Muscle of leg (tissue), 11 donors: ENCODE measurements around the gene PRKACA. TPM values are rescaled to one million over a fixed set of nuclear protein-coding genes. Genes with fewer than 3 reads are reported as not detected.

Experiments used
- DNase-seq: peaks from one replicate; pipeline ENCODE4 v3.0.0; 2013
- H3K27ac ChIP-seq: one replicate; pipeline ENCODE4 v1.5.1; 2013; ENCODE audit warnings: mild to moderate bottlenecking, low read length, control low read depth
- H3K27me3 ChIP-seq: one replicate; pipeline ENCODE4 v1.6.1; 2013; ENCODE audit warnings: low read length; ENCODE audit not compliant: control insufficient read depth, insufficient read depth
- H3K36me3 ChIP-seq: one replicate; pipeline ENCODE4 v1.6.1; 2013; ENCODE audit warnings: low read length; ENCODE audit not compliant: control insufficient read depth, insufficient read depth
- H3K4me1 ChIP-seq: one replicate; pipeline ENCODE4 v1.6.1; 2013; ENCODE audit warnings: low read length; ENCODE audit not compliant: control insufficient read depth, insufficient read depth
- H3K4me3 ChIP-seq: one replicate; pipeline ENCODE4 v1.5.1; 2013; ENCODE audit warnings: low read length, control low read depth
- H3K9me3 ChIP-seq: replicated peaks from 2 replicates; pipeline ENCODE4 v1.6.1; 2013; ENCODE audit warnings: low read depth, low read length; ENCODE audit not compliant: control insufficient read depth
- WGBS: methylation state at CpG from one replicate; pipeline ENCODE4 v1.1.5; 2013; ENCODE audit warnings: missing lambda C conversion rate; ENCODE audit not compliant: insufficient coverage; 5-methylcytosine and 5-hydroxymethylcytosine counted together
- polyA plus RNA-seq, 8 donors: library from polyadenylated mRNA; unstranded; fragments of 120-200 nt; gene quantifications; one replicate each; pipeline versions ENCODE4 v1.2.1 to v1.2.3, GENCODE V29; 2013; ENCODE audit warnings: inconsistent platforms in 1 of 8, low replicate concordance in 1 of 8; ENCODE audit not compliant: insufficient read length in 8 of 8, insufficient read depth in 1 of 8
- total RNA-seq: library from RNA; stranded (reverse); fragments of 120-200 nt; gene quantifications from one replicate; pipeline ENCODE4 v1.2.4, GENCODE V29; 2013

PRKACA gene
- total and polyA plus RNA-seq, 9 donors: 121 to 485 (median 425) TPM

DNA sequence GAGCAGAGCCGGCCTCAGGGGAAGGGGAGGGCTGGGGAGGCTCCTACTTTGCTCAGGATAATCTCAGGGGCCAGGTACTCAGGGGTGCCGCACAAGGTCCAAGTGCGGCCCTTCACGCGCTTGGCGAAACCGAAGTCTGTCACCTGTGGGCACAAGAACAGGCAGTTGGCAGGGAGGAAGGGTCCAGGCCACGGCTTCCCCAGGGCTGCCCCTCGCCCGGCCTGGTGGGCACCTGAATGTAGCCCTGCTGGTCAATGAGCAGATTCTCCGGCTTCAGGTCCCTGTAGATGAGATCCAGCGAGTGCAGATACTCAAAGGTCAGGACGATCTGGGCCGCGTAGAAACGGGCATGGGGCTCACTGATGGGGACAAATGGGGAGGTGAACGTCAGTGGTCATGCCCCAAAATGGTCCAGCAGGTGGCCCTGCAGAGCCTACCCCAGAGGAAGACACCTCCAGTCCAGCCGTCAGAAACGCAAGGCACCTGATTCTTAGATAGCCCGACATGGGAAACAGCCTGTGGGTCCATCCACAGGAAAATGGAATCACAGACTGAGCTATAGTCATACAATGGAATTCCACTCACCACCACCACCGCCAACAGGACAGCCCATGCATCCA is 19.9 kb downstream of the PRKACA start:
- Histone ChIP-seq H3K27ac (no peak overlapping the region), H3K27me3 (no peaks in the 10 kb centered on the region), H3K4me1 (peaks cover 1% of the 10 kb centered on the region), H3K9me3 (peaks cover 9% of the 10 kb centered on the region), H3K4me3 (no peak overlapping the region), H3K36me3 (peaks cover 65% of the 10 kb centered on the region)
- no peak for DNase-seq
- WGBS: 82% methylated on average over 17 of the region's 21 CpGs

DNA sequence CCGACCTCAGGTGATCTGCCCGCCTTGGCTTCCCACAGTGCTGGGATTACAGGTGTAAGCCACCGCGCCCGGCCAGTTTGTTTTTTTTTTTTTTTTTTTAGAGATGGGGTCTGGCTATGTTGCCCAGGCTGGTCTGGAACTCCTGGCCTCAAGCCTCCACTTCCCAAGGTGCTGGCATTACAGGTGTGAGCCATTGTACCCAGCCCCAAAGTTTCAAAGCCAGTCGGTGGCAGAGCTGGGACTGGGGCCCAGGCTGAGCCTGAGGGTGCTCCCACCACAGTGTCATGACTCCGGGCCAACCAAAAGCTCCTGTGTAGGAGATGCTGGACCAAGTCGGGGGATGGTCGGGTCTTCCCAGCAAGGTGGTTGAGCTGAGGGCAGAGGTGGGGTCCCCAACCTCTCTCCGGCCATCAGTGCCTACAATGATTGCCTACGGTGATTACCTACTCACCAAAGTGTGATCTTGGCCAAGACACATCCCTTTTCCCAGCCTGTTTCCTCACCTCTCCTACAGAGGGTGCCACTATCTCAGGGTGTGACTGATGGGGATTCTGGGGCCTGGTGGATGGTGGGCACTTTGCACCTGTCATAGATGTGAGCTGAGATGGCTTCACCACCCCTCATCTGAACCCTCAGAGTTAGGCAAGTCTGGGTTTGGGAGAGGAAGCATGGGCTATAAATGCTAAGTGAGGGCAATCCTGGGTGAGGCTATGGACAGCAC is 21.1 kb downstream of the PRKACA start:
- H3K4me1 ChIP-seq: peaks cover 9% of the 10 kb centered on the region
- no peak overlapping the region for H3K27ac ChIP-seq
- 94% methylated on average over 4 of the region's 11 CpGs for WGBS
- no peaks in the 10 kb centered on the region for H3K27me3 ChIP-seq
- H3K36me3 ChIP-seq: peaks cover 56% of the 10 kb centered on the region
- DNase-seq: no peak
- no peak overlapping the region for H3K4me3 ChIP-seq
- peaks cover 9% of the 10 kb centered on the region for H3K9me3 ChIP-seq

- peaks cover 9% of the 10 kb centered on the region for H3K9me3 ChIP-seq
- no peaks in the 10 kb centered on the region for H3K27me3 ChIP-seq
- peaks cover 11% of the 10 kb centered on the region for H3K4me1 ChIP-seq
- DNase-seq: no peak
- H3K4me3 ChIP-seq: no peak overlapping the region
- H3K36me3 ChIP-seq: peaks cover 40% of the 10 kb centered on the region
- 94% methylated on average over 4 of the region's 7 CpGs for WGBS
- H3K27ac ChIP-seq: no peak overlapping the region
These were observed 22.7 kb downstream of the PRKACA start for GRCh38 chr19:14094854-14095253.

GRCh38 chr19:14093117-14093823 is 24.3 kb downstream of the PRKACA start:
- H3K4me3 ChIP-seq: no peak overlapping the region
- H3K27me3 ChIP-seq: no peaks in the 10 kb centered on the region
- H3K4me1 ChIP-seq: peaks cover 20% of the 10 kb centered on the region
- WGBS: 98% methylated on average over 6 of the region's 9 CpGs
- H3K27ac ChIP-seq: no peak overlapping the region
- peaks cover 48% of the 10 kb centered on the region for H3K36me3 ChIP-seq
- DNase-seq: peak; percentile 32
- H3K9me3 ChIP-seq: peaks cover 9% of the 10 kb centered on the region

DNA sequence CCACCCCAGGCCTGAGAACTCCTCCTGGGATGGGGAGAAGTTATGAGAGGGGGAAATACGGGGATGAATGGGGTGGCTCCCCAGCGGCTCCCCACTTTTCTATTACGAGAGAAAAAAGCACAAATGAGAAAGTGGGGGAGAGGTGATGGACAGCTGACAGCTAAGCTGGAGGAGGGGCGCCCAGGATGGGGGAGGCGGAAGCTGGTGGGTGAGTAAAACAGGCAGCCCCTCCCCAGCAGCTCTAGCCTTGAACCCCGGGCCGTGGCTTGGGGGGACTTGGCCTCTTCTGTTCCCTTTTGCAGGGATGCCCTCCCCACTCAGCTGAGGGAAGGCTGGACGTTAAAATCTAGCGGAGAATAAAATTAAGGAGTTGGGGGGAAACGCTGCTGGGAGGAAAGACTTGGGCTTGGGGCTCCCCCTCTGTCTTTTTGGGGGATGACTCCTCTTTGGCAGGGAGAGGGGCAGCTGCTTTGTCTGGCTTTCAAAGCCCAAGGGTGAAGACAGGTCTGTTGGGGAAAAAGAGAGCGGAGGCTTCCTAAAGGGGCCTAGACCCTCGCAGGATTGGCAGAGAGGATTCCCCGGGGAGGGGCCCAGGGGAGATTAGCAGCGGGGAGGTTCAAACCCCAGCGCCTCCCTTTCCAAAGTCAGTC is 25.6 kb downstream of the PRKACA start:
- WGBS: 4% methylated on average over 7 of the region's 15 CpGs
- H3K27ac ChIP-seq: peak overlapping the region; percentile 96
- H3K4me3 ChIP-seq: peak overlapping the region; percentile 71
- peaks cover 20% of the 10 kb centered on the region for H3K4me1 ChIP-seq
- peaks cover 9% of the 10 kb centered on the region for H3K9me3 ChIP-seq
- peaks cover 46% of the 10 kb centered on the region for H3K36me3 ChIP-seq
- H3K27me3 ChIP-seq: no peaks in the 10 kb centered on the region
- peak; percentile 55 for DNase-seq

GRCh38 chr19:14091081-14091812 is 26.3 kb downstream of the PRKACA start:
- H3K27ac ChIP-seq: peak overlapping the region; percentile 96
- no peaks in the 10 kb centered on the region for H3K27me3 ChIP-seq
- H3K4me3 ChIP-seq: peak overlapping the region; percentile 71
- peaks cover 9% of the 10 kb centered on the region for H3K9me3 ChIP-seq
- H3K36me3 ChIP-seq: peaks cover 46% of the 10 kb centered on the region
- no peak for DNase-seq
- WGBS: 0% methylated on average over 46 of the region's 72 CpGs
- peaks cover 20% of the 10 kb centered on the region for H3K4me1 ChIP-seq

DNA sequence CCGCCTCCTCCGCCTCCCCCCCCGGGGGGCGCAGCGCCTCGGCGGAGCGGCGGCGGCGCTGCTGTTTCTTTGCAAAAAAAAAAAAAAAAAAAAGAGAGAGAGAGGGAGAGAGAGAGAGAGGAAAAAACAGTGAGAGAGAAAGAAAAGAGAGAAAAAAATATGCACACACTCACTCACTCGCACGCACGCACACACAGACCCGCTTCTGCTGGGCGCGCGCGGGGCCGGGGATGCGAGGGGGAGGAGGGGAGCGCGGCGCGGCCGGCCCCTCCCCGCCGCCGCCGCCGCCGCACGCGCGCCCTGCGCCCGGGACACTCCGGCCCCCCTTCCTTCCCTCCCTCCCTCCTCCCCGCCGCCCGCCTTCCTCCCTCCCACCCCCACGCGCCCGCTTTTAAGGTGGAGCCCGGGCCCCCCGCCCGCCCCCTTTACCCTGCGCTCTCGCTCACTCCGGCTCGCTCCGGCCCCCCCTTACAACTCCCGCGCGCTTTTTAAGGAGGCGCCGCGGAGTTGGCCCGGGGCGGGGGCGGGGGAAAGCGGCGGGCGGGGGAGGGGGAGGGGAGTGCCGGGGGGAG is 27.0 kb downstream of the PRKACA start, which contains the start of gene SAMD1:
SAMD1 (minus strand) TSS at position 243 of the 572 bp plus-strand sequence.
- peak; percentile 98 for DNase-seq
- peak within 1 kb of the TSS; percentile 96 for H3K27ac ChIP-seq
- peaks cover 9% of the 10 kb centered on the region for H3K9me3 ChIP-seq
- peaks cover 43% of the 10 kb centered on the region for H3K36me3 ChIP-seq
- no CpG with 5 or more reads among the region's 65 CpGs for whole genome bisulfite sequencing
- peak within 1 kb of the TSS; percentile 71 for H3K4me3 ChIP-seq
- peaks cover 20% of the 10 kb centered on the region for H3K4me1 ChIP-seq
- no peaks in the 10 kb centered on the region for H3K27me3 ChIP-seq

- peaks cover 20% of the 10 kb centered on the region for H3K4me1 ChIP-seq
- H3K27me3 ChIP-seq: no peaks in the 10 kb centered on the region
- WGBS: under 1% methylated on average over 122 of the region's 142 CpGs
- no peak overlapping the region for H3K27ac ChIP-seq
- H3K4me3 ChIP-seq: peak overlapping the region; percentile 43
- peak; percentile 71 for DNase-seq
- H3K36me3 ChIP-seq: peaks cover 42% of the 10 kb centered on the region
- H3K9me3 ChIP-seq: peaks cover 9% of the 10 kb centered on the region
These were observed 27.7 kb downstream of the PRKACA start for GRCh38 chr19:14089662-14090508.

DNA sequence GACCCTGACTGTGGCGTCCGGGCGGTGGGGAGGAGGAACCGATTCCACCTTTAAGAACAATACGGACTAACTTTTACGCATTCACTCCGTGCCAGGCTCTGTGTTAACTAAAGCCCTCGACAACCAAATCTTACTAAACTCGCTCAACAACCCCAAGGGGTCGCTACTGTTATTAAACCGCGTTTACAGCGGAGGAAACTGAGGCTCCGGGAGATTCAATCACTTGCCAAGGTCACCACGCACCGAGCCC is 28.2 kb downstream of the PRKACA start:
- peaks cover 20% of the 10 kb centered on the region for H3K4me1 ChIP-seq
- no peaks in the 10 kb centered on the region for H3K27me3 ChIP-seq
- peaks cover 37% of the 10 kb centered on the region for H3K36me3 ChIP-seq
- H3K4me3 ChIP-seq: peak overlapping the region; percentile 43
- WGBS: 3% methylated on average over 11 of the region's 16 CpGs
- peak; percentile 59 for DNase-seq
- H3K9me3 ChIP-seq: peaks cover 9% of the 10 kb centered on the region
- no peak overlapping the region for H3K27ac ChIP-seq
